HG02870 (cell line): ENCODE data around the gene SEC24B.

ENCODE experiments used
- ATAC-seq: cut with Tn5 transposase; IDR thresholded peaks from one replicate; pipeline ENCODE4 v1.9.1; 2021; ENCODE audit warnings: mild to moderate bottlenecking, moderate library complexity; ENCODE audit not compliant: unreplicated experiment

Gene SEC24B

GRCh38 chr4:109433205-109434006 is at the start of gene SEC24B:
SEC24B (plus strand) TSS chr4:109433815; CDS start chr4:109433870, 55 bp downstream.
- ATAC-seq: peak; percentile 90

GRCh38 chr4:109383823-109384222 is 49.8 kb upstream of the SEC24B start:
- no peak for ATAC-seq

- no peak for ATAC-seq
Measured at GRCh38 chr4:109385260-109385659, 48.4 kb upstream of the SEC24B start.

GRCh38 chr4:109389369-109390114 is 44.1 kb upstream of the SEC24B start:
- ATAC-seq: peak; percentile 63

GRCh38 chr4:109390115-109390768 is 43.4 kb upstream of the SEC24B start:
- peak; percentile 45 for ATAC-seq

GRCh38 chr4:109395694-109396093 is 37.9 kb upstream of the SEC24B start:
- no peak for ATAC-seq

- ATAC-seq: no peak
Measured at GRCh38 chr4:109398928-109399327, 34.7 kb upstream of the SEC24B start.

GRCh38 chr4:109406337-109406931 is 27.2 kb upstream of the SEC24B start:
- ATAC-seq: peak; percentile 89

- ATAC-seq: no peak
Measured at GRCh38 chr4:109407027-109407737, 26.4 kb upstream of the SEC24B start.

- ATAC-seq: no peak
Measured at GRCh38 chr4:109408711-109409110, 24.9 kb upstream of the SEC24B start.

- ATAC-seq: no peak
Measured at GRCh38 chr4:109410226-109410625, 23.4 kb upstream of the SEC24B start.

GRCh38 chr4:109410776-109411175 is 22.8 kb upstream of the SEC24B start:
- ATAC-seq: no peak

- no peak for ATAC-seq
Measured at GRCh38 chr4:109411964-109412363, 21.7 kb upstream of the SEC24B start.

GRCh38 chr4:109412776-109413175 is 20.8 kb upstream of the SEC24B start:
- ATAC-seq: no peak

- ATAC-seq: no peak
Measured at GRCh38 chr4:109414938-109415337, 18.7 kb upstream of the SEC24B start.

GRCh38 chr4:109418588-109418987 is 15.0 kb upstream of the SEC24B start:
- no peak for ATAC-seq

GRCh38 chr4:109419679-109420078 is 13.9 kb upstream of the SEC24B start:
- no peak for ATAC-seq

- ATAC-seq: peak; percentile 66
Measured at GRCh38 chr4:109424093-109424841, 9.3 kb upstream of the SEC24B start.

GRCh38 chr4:109425405-109425804 is 8.2 kb upstream of the SEC24B start:
- no peak for ATAC-seq

GRCh38 chr4:109429545-109429944 is 4.1 kb upstream of the SEC24B start:
- ATAC-seq: no peak
